ENCODE measurements around the gene MAML3. TPM values are rescaled to one million over a fixed set of nuclear protein-coding genes. Genes with fewer than 3 reads are reported as not detected.
A peak's percentile ranks its signal among the peaks of the same experiment; 100 is the strongest.

The MAML3 gene
- total and polyA plus RNA-seq, 2 of the 13 experiments (the other 11 are each of a cell fraction or from before 2014, with no cell fraction given) = 0.05 to 0.13 TPM

DNA sequence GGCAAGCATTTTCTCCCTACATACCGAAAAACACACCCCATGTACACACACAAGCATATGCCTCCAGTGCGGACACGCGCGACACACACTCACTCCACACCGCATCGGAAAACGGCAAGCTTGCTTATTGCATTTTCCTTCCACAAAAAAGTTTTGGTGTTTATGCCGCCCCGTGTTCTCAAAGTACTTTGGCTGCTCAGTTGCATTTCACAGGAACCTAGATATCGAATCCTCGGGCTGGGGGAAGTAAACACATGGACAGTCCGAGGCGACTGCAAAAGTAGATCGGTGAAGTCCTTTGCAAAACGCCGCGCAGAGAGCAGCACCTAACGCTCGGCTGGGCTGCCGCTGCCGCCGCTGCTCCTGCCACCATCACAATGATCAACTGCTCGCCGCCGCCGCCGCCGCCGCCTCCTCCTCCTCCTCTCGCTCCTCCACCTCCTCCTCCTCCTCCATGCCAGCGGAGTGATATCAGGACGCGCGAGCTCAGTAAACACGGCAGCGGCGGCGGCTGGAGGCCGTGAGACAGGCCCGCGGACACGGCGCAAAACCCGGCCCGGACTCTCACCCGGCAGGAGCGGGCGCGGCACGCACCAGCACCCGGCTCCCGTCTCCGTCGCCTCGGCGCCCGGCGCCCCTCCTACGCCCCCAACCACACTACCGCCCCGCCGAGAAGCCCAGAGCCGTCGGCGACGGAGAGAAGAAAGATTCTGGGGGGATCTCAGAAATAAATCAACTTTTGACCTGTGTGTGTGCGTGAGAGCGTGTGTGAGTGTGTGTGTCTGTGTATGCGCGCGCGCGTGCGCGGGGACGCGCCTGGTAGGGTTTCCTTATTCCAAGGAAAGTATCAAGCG, at the start of gene MAML3 (continued):
- TF ChIP-seq, protein P1, sequence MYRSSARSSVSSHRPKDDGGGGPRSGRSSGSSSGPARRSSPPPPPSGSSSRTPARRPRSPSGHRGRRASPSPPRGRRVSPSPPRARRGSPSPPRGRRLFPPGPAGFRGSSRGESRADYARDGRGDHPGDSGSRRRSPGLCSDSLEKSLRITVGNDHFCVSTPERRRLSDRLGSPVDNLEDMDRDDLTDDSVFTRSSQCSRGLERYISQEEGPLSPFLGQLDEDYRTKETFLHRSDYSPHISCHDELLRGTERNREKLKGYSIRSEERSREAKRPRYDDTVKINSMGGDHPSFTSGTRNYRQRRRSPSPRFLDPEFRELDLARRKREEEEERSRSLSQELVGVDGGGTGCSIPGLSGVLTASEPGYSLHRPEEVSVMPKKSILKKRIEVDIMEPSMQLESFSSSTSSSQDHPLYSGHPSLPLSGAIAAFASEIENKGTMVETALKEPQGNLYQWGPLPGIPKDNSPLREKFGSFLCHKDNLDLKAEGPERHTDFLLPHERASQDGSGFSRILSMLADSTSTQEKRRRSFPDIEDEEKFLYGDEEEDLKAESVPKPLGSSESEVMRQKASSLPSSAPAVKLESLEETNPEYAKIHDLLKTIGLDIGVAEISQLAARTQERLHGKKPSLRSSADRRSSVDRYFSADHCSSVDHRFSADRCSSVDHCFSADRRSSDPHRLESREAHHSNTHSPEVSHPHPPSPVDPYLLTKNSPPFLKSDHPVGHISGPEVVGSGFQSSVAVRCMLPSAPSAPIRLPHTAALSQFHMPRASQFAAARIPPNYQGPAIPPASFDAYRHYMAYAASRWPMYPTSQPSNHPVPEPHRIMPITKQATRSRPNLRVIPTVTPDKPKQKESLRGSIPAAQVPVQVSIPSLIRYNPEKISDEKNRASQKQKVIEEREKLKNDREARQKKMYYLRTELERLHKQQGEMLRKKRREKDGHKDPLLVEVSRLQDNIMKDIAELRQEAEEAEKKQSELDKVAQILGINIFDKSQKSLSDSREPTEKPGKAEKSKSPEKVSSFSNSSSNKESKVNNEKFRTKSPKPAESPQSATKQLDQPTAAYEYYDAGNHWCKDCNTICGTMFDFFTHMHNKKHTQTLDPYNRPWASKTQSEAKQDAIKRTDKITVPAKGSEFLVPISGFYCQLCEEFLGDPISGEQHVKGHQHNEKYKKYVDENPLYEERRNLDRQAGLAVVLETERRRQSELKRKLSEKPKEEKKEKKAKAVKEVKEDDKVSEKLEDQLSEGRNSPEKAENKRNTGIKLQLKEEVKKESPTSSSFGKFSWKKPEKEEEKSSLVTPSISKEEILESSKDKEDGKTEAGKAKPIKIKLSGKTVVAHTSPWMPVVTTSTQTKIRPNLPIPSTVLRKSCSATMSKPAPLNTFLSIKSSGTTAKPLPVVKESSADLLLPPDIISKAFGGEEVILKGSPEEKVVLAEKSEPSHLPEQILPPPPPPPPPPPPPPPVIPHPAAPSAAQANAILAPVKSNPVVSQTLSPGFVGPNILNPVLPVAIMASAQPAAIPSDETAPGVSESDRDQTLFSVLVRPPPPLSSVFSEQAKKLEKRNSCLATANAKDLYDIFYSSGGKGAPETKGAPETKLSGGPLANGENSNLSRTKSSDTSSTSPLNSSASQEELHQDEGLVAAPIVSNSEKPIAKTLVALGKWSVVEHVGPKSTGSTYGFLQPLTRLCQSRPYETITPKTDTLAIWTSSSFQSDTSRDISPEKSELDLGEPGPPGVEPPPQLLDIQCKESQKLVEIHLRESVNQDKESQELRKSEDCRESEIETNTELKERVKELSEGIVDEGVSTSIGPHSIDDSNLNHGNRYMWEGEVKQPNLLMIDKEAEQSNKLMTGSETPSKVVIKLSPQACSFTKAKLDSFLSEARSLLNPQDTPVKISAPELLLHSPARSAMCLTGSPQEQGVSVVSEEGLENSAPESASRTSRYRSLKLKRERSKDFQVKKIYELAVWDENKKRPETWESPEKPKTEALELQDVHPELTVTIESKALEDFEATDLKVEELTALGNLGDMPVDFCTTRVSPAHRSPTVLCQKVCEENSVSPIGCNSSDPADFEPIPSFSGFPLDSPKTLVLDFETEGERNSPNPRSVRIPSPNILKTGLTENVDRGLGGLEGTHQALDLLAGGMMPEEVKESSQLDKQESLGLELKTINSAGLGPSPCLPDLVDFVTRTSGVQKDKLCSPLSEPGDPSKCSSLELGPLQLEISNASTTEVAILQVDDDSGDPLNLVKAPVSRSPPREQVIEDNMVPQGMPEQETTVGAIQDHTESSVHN (CRISPR knock-in tag; IDR thresholded peaks at IDR 0.05) = no peak
- TF ChIP-seq, protein P2, sequence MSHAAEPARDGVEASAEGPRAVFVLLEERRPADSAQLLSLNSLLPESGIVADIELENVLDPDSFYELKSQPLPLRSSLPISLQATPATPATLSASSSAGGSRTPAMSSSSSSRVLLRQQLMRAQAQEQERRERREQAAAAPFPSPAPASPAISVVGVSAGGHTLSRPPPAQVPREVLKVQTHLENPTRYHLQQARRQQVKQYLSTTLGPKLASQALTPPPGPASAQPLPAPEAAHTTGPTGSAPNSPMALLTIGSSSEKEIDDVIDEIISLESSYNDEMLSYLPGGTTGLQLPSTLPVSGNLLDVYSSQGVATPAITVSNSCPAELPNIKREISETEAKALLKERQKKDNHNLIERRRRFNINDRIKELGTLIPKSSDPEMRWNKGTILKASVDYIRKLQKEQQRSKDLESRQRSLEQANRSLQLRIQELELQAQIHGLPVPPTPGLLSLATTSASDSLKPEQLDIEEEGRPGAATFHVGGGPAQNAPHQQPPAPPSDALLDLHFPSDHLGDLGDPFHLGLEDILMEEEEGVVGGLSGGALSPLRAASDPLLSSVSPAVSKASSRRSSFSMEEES (CRISPR knock-in tag; IDR thresholded peaks at IDR 0.05) = no peak
- TF ChIP-seq, protein P3, sequence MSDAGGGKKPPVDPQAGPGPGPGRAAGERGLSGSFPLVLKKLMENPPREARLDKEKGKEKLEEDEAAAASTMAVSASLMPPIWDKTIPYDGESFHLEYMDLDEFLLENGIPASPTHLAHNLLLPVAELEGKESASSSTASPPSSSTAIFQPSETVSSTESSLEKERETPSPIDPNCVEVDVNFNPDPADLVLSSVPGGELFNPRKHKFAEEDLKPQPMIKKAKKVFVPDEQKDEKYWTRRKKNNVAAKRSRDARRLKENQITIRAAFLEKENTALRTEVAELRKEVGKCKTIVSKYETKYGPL (CRISPR knock-in tag; IDR thresholded peaks at IDR 0.05) = no peak
- no peak for TF ChIP-seq EHMT2 (IDR thresholded peaks at IDR 0.05; ENCODE audit: borderline replicate concordance, low read depth, low read length)
- TF ChIP-seq KMT2A (CRISPR knock-in tag; IDR thresholded peaks at IDR 0.05) = 0 out of 2 replicates have a peak, but pooled peaks have one; percentile 38
- no peak for TF ChIP-seq EED (CRISPR knock-in tag; IDR thresholded peaks at IDR 0.05)
- no peak for TF ChIP-seq MIER3 (CRISPR knock-in tag; IDR thresholded peaks at IDR 0.05; ENCODE audit: borderline replicate concordance)
- TF ChIP-seq MTF2 (CRISPR knock-in tag; IDR thresholded peaks at IDR 0.05; ENCODE audit: borderline replicate concordance) = peak; percentile 100
- 0 out of 2 replicates have a peak, but pooled peaks have one; percentile 37 for TF ChIP-seq ZNF160 (CRISPR knock-in tag; IDR thresholded peaks at IDR 0.05)
- no peak for TF ChIP-seq HOXA9 (CRISPR knock-in tag; IDR thresholded peaks at IDR 0.05; ENCODE audit: borderline replicate concordance)
- TF ChIP-seq, protein P4, sequence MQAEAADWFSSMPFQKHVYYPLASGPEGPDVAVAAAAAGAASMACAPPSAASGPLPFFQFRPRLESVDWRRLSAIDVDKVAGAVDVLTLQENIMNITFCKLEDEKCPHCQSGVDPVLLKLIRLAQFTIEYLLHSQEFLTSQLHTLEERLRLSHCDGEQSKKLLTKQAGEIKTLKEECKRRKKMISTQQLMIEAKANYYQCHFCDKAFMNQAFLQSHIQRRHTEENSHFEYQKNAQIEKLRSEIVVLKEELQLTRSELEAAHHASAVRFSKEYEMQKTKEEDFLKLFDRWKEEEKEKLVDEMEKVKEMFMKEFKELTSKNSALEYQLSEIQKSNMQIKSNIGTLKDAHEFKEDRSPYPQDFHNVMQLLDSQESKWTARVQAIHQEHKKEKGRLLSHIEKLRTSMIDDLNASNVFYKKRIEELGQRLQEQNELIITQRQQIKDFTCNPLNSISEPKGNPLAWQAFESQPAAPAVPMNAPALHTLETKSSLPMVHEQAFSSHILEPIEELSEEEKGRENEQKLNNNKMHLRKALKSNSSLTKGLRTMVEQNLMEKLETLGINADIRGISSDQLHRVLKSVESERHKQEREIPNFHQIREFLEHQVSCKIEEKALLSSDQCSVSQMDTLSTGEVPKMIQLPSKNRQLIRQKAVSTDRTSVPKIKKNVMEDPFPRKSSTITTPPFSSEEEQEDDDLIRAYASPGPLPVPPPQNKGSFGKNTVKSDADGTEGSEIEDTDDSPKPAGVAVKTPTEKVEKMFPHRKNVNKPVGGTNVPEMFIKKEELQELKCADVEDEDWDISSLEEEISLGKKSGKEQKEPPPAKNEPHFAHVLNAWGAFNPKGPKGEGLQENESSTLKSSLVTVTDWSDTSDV (CRISPR knock-in tag; IDR thresholded peaks at IDR 0.05) = peak; percentile 59; the same call in 1 of the 2 replicates
- TF ChIP-seq ZNF451 (CRISPR knock-in tag; IDR thresholded peaks at IDR 0.05) = 0 out of 2 replicates have a peak, but pooled peaks have one; percentile 27
- TF ChIP-seq, protein P5, sequence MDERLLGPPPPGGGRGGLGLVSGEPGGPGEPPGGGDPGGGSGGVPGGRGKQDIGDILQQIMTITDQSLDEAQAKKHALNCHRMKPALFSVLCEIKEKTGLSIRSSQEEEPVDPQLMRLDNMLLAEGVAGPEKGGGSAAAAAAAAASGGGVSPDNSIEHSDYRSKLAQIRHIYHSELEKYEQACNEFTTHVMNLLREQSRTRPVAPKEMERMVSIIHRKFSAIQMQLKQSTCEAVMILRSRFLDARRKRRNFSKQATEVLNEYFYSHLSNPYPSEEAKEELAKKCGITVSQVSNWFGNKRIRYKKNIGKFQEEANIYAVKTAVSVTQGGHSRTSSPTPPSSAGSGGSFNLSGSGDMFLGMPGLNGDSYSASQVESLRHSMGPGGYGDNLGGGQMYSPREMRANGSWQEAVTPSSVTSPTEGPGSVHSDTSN (CRISPR knock-in tag; IDR thresholded peaks at IDR 0.05) = no peak
- no peak for TF ChIP-seq ZNF251 (CRISPR knock-in tag; IDR thresholded peaks at IDR 0.05)

Data from HepG2 (cell line).